ENCODE results near the gene TRPM5. TPM values are rescaled to one million over a fixed set of nuclear protein-coding genes. Genes with fewer than 3 reads are reported as not detected.

Gene TRPM5
- polyA plus RNA-seq, 1 donor = 0.87 TPM

- Histone ChIP-seq H3K4me1 (ENCODE audit: control insufficient read depth, insufficient read depth, low read length) (peaks cover 3% of the 10 kb centered on the region), H3K4me3 (ENCODE audit: low read length) (no peak overlapping the region), H3K27me3 (ENCODE audit: control insufficient read depth, insufficient read depth, low read length) (peaks cover 32% of the 10 kb centered on the region), H3K27ac (ENCODE audit: low read length) (no peak overlapping the region), H3K9me3 (ENCODE audit: control insufficient read depth, low read depth, low read length) (no peaks in the 10 kb centered on the region), H3K36me3 (ENCODE audit: control insufficient read depth, insufficient read depth, low read length) (no peaks in the 10 kb centered on the region)
- no peak for DNase-seq
- 90% methylated on average over 2 of the region's 9 CpGs for WGBS (ENCODE audit: insufficient coverage, low lambda C conversion rate)
Measured at GRCh38 chr11:2410616-2411015, 33.7 kb downstream of the TRPM5 start.

DNA sequence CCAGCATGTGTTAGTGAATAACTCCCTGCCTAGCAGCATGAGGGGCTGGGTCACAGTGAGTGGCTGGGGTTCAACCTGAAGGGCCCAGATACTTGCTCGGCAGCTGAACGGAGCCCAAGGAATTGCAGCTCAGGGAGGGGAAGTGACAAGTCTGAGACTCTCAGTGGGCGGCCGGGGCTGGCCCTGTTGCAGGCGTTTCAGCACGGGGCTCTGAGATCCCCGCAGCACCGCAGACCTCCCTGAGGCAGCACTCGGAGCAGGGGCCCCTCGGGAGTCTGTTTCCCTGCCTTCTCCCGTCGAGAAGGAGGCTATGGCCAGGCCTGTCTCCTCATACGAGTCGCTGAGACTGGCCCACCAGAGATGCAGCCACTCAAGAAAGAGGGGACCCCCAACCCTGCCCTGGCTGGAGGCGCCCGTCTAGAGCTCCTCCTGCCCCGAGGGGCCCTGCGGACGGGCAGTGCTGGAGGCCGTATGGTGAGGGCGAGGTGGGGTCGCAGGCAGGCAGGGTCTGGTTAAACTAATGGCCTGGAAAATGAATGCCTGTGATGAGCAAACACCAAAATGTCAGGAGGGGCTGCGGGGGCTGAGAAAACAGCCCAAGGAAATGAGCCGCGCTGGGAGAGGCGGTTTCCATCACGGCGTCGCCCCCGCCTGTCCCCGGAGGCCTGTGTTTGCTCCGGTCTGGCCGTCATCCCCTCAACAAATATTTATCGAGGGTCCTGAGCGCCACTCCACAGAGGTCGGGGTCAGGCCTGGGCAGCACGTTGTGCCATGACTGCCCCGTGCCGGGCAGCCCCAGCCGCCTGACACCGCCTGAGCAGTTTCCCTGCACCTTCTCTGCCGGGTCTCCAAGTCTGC is 34.5 kb downstream of the TRPM5 start:
- Histone ChIP-seq H3K36me3 (ENCODE audit: control insufficient read depth, insufficient read depth, low read length) (no peaks in the 10 kb centered on the region), H3K4me1 (ENCODE audit: control insufficient read depth, insufficient read depth, low read length) (peaks cover 3% of the 10 kb centered on the region), H3K27me3 (ENCODE audit: control insufficient read depth, insufficient read depth, low read length) (peaks cover 32% of the 10 kb centered on the region), H3K9me3 (ENCODE audit: control insufficient read depth, low read depth, low read length) (no peaks in the 10 kb centered on the region), H3K27ac (ENCODE audit: low read length) (peak overlapping the region; percentile 20), H3K4me3 (ENCODE audit: low read length) (no peak overlapping the region)
- no peak for DNase-seq
- no CpG with 5 or more reads among the region's 42 CpGs for WGBS (ENCODE audit: insufficient coverage, low lambda C conversion rate)

- H3K9me3 ChIP-seq (ENCODE audit: control insufficient read depth, low read depth, low read length) = no peaks in the 10 kb centered on the region
- H3K27me3 ChIP-seq (ENCODE audit: control insufficient read depth, insufficient read depth, low read length) = peaks cover 32% of the 10 kb centered on the region
- peak overlapping the region; percentile 20 for H3K27ac ChIP-seq (ENCODE audit: low read length)
- H3K4me1 ChIP-seq (ENCODE audit: control insufficient read depth, insufficient read depth, low read length) = peaks cover 3% of the 10 kb centered on the region
- DNase-seq = no peak
- no CpG with 5 or more reads among the region's 16 CpGs for WGBS (ENCODE audit: insufficient coverage, low lambda C conversion rate)
- H3K4me3 ChIP-seq (ENCODE audit: low read length) = no peak overlapping the region
- peaks cover 2% of the 10 kb centered on the region for H3K36me3 ChIP-seq (ENCODE audit: control insufficient read depth, insufficient read depth, low read length)
Measured at GRCh38 chr11:2409126-2409525, 35.2 kb downstream of the TRPM5 start.

DNA sequence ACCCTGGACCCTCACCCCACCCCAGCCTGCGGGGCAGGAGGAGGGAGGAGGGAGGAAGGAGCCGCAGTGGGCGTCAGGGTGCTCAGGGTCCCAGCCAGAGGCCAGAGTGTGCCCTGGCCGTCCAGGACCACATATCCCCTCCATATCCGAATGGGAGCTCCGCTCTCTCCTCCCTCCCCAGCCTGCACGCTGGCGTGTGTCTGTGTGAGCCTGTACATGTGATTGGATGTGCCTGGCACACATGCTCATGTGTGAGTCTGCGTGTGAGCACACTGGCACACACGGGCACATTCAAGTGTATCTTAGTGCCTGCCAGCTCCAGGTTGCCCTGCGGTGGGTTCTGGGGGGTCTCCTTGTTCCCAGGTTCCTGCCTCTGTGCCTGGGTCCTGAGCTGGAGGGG is 35.6 kb downstream of the TRPM5 start:
- peak overlapping the region; percentile 11 for H3K27ac ChIP-seq (ENCODE audit: low read length)
- peaks cover 32% of the 10 kb centered on the region for H3K27me3 ChIP-seq (ENCODE audit: control insufficient read depth, insufficient read depth, low read length)
- peaks cover 3% of the 10 kb centered on the region for H3K4me1 ChIP-seq (ENCODE audit: control insufficient read depth, insufficient read depth, low read length)
- peaks cover 5% of the 10 kb centered on the region for H3K36me3 ChIP-seq (ENCODE audit: control insufficient read depth, insufficient read depth, low read length)
- H3K4me3 ChIP-seq (ENCODE audit: low read length) = no peak overlapping the region
- H3K9me3 ChIP-seq (ENCODE audit: control insufficient read depth, low read depth, low read length) = no peaks in the 10 kb centered on the region
- DNase-seq = no peak
- WGBS (ENCODE audit: insufficient coverage, low lambda C conversion rate) = no CpG with 5 or more reads among the region's 11 CpGs

DNA sequence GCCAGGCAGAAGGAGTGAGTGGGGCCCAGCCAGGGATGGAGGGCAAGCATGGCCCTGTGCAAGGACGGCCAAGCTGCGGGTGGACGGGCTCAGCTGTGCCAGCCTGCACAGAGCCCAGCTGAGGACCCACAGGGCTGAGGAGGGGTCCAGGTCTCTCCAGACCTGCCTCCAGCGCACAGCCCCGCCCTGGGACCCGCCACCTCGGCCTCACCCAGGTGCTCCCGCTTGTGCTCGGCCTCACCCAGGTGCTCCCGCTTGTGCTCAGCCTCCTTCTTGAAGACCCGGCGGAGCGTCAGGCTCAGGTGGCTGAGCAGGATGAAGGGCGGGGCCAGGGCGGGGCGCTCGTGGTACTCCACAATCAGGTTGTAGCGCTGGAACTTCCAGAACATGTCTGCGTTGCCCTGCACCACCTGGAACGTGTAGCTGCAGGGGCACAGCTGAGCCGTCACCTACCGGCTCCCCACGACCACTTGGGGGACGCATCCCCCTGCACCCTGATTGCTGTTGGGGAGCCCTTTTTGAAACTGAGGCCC is 37.4 kb downstream of the TRPM5 start:
- Histone ChIP-seq H3K27me3 (ENCODE audit: control insufficient read depth, insufficient read depth, low read length) (peaks cover 32% of the 10 kb centered on the region), H3K4me3 (ENCODE audit: low read length) (no peak overlapping the region), H3K27ac (ENCODE audit: low read length) (no peak overlapping the region), H3K36me3 (ENCODE audit: control insufficient read depth, insufficient read depth, low read length) (peaks cover 23% of the 10 kb centered on the region), H3K9me3 (ENCODE audit: control insufficient read depth, low read depth, low read length) (no peaks in the 10 kb centered on the region), H3K4me1 (ENCODE audit: control insufficient read depth, insufficient read depth, low read length) (peaks cover 6% of the 10 kb centered on the region)
- DNase-seq = no peak
- no CpG with 5 or more reads among the region's 24 CpGs for WGBS (ENCODE audit: insufficient coverage, low lambda C conversion rate)

DNA sequence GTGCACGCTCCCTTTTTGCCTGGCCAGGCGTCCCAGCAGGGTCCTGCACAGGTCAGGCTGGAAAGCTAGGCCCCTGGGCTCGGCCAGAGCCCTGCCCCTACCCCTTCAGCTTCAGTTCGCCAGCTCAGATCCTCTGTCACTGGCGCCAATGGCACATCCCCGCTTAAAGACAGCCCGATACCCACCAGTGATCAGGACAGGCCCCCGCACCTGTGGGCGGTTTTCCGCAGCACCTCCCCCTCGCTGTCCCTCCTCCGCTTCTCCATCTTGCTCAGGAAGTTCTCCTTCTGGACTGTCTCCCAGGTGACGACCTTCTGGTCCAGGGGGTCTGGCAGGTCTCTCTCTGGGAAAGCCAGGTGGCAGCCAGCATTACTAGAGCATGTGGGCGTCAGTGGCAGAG is 37.9 kb downstream of the TRPM5 start:
- Histone ChIP-seq H3K9me3 (ENCODE audit: control insufficient read depth, low read depth, low read length) (no peaks in the 10 kb centered on the region), H3K4me1 (ENCODE audit: control insufficient read depth, insufficient read depth, low read length) (peaks cover 11% of the 10 kb centered on the region), H3K4me3 (ENCODE audit: low read length) (no peak overlapping the region), H3K27me3 (ENCODE audit: control insufficient read depth, insufficient read depth, low read length) (peaks cover 32% of the 10 kb centered on the region), H3K27ac (ENCODE audit: low read length) (no peak overlapping the region), H3K36me3 (ENCODE audit: control insufficient read depth, insufficient read depth, low read length) (peaks cover 23% of the 10 kb centered on the region)
- DNase-seq = no peak
- WGBS (ENCODE audit: insufficient coverage, low lambda C conversion rate) = no CpG with 5 or more reads among the region's 14 CpGs

DNA sequence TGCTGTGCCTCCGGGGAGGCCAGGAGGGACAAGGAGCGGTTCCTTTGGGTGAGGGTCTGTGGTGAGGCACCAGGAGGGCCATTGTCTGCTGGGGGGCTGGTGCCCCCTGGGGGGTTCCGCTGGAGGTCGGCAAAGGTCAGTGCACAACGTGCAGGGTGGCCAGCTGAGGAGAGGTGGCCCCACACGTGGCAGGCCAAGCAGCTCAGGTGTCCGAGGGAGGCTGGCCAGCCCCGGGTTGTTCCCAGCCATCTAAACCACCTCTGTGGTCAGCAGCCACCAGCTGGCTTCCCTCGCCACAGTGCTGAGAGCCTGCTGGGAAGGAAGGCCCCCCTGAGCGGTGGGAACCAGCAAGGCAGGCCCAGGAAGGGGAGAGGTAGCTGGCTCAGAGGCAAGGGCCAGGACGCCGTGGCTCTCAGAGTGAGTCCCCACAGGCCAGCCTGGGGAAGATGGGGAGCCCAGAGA is 39.5 kb downstream of the TRPM5 start:
- Histone ChIP-seq H3K27ac (ENCODE audit: low read length) (no peak overlapping the region), H3K4me3 (ENCODE audit: low read length) (no peak overlapping the region), H3K9me3 (ENCODE audit: control insufficient read depth, low read depth, low read length) (no peaks in the 10 kb centered on the region), H3K27me3 (ENCODE audit: control insufficient read depth, insufficient read depth, low read length) (peaks cover 19% of the 10 kb centered on the region), H3K36me3 (ENCODE audit: control insufficient read depth, insufficient read depth, low read length) (peaks cover 23% of the 10 kb centered on the region), H3K4me1 (ENCODE audit: control insufficient read depth, insufficient read depth, low read length) (peaks cover 11% of the 10 kb centered on the region)
- WGBS (ENCODE audit: insufficient coverage, low lambda C conversion rate) = no CpG with 5 or more reads among the region's 12 CpGs
- DNase-seq = no peak

DNA sequence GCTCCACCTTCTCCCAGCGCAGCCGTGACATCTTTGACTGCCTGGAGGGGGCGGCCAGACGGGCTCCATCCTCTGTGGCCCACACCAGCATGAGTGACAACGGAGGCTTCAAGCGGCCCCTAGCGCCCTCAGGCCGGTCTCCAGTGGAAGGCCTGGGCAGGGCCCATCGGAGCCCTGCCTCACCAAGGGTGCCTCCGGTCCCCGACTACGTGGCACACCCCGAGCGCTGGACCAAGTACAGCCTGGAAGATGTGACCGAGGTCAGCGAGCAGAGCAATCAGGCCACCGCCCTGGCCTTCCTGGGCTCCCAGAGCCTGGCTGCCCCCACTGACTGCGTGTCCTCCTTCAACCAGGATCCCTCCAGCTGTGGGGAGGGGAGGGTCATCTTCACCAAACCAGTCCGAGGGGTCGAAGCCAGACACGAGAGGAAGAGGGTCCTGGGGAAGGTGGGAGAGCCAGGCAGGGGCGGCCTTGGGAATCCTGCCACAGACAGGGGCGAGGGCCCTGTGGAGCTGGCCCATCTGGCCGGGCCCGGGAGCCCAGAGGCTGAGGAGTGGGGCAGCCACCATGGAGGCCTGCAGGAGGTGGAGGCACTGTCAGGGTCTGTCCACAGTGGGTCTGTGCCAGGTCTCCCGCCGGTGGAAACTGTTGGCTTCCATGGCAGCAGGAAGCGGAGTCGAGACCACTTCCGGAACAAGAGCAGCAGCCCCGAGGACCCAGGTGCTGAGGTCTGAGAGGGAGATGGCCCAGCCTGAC is 41.2 kb downstream of the TRPM5 start:
- no CpG with 5 or more reads among the region's 31 CpGs for WGBS (ENCODE audit: insufficient coverage, low lambda C conversion rate)
- no peaks in the 10 kb centered on the region for H3K9me3 ChIP-seq (ENCODE audit: control insufficient read depth, low read depth, low read length)
- H3K4me3 ChIP-seq (ENCODE audit: low read length) = no peak overlapping the region
- no peak for DNase-seq
- H3K36me3 ChIP-seq (ENCODE audit: control insufficient read depth, insufficient read depth, low read length) = peaks cover 29% of the 10 kb centered on the region
- peaks cover 2% of the 10 kb centered on the region for H3K27me3 ChIP-seq (ENCODE audit: control insufficient read depth, insufficient read depth, low read length)
- H3K4me1 ChIP-seq (ENCODE audit: control insufficient read depth, insufficient read depth, low read length) = peaks cover 21% of the 10 kb centered on the region
- no peak overlapping the region for H3K27ac ChIP-seq (ENCODE audit: low read length)

- no peaks in the 10 kb centered on the region for H3K27me3 ChIP-seq (ENCODE audit: control insufficient read depth, insufficient read depth, low read length)
- WGBS (ENCODE audit: insufficient coverage, low lambda C conversion rate) = no CpG with 5 or more reads among the region's 13 CpGs
- peaks cover 21% of the 10 kb centered on the region for H3K4me1 ChIP-seq (ENCODE audit: control insufficient read depth, insufficient read depth, low read length)
- peak overlapping the region; percentile 87 for H3K4me3 ChIP-seq (ENCODE audit: low read length)
- no peaks in the 10 kb centered on the region for H3K9me3 ChIP-seq (ENCODE audit: control insufficient read depth, low read depth, low read length)
- DNase-seq = no peak
- H3K27ac ChIP-seq (ENCODE audit: low read length) = no peak overlapping the region
- H3K36me3 ChIP-seq (ENCODE audit: control insufficient read depth, insufficient read depth, low read length) = peaks cover 36% of the 10 kb centered on the region
Measured at GRCh38 chr11:2402106-2402505, 42.2 kb downstream of the TRPM5 start.

DNA sequence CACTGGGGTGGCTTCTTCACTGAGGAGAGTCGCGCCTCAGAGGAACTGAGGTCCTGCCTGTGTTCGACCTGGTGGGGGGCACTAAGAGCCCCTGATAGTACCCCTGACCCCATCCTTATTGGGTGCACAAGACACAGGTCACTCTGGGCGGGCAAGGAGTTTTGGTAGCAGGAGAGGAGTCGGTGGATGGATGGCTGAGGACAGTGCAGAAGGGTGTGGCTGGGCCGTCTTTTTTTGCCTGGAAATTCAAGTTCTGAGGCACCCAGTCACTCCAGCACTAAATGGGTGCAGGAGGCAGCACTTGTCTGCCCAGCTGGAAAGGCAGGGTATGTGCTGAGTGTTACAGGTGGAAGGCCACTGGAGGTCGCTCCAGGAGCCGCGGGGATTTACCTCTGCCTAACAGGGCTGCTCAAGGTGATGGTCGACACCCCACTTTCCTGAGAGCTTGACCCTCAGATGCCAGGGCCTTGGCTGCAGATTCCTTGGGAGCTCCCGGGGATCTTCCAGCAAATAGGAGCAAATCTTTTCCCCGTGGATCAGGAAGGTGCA is 42.8 kb downstream of the TRPM5 start:
- peaks cover 21% of the 10 kb centered on the region for H3K4me1 ChIP-seq (ENCODE audit: control insufficient read depth, insufficient read depth, low read length)
- no peaks in the 10 kb centered on the region for H3K9me3 ChIP-seq (ENCODE audit: control insufficient read depth, low read depth, low read length)
- no peak for DNase-seq
- H3K27ac ChIP-seq (ENCODE audit: low read length) = no peak overlapping the region
- no CpG with 5 or more reads among the region's 12 CpGs for WGBS (ENCODE audit: insufficient coverage, low lambda C conversion rate)
- peaks cover 42% of the 10 kb centered on the region for H3K36me3 ChIP-seq (ENCODE audit: control insufficient read depth, insufficient read depth, low read length)
- H3K4me3 ChIP-seq (ENCODE audit: low read length) = peak overlapping the region; percentile 87
- no peaks in the 10 kb centered on the region for H3K27me3 ChIP-seq (ENCODE audit: control insufficient read depth, insufficient read depth, low read length)

All from large intestine (tissue), 3 donors.